Measurements from ENCODE around the gene STAT5A. TPM values are rescaled to one million over a fixed set of nuclear protein-coding genes. Genes with fewer than 3 reads are reported as not detected.

The STAT5A gene
- total RNA-seq, 1 experiment from 2014 or later: 0.91 TPM

DNA sequence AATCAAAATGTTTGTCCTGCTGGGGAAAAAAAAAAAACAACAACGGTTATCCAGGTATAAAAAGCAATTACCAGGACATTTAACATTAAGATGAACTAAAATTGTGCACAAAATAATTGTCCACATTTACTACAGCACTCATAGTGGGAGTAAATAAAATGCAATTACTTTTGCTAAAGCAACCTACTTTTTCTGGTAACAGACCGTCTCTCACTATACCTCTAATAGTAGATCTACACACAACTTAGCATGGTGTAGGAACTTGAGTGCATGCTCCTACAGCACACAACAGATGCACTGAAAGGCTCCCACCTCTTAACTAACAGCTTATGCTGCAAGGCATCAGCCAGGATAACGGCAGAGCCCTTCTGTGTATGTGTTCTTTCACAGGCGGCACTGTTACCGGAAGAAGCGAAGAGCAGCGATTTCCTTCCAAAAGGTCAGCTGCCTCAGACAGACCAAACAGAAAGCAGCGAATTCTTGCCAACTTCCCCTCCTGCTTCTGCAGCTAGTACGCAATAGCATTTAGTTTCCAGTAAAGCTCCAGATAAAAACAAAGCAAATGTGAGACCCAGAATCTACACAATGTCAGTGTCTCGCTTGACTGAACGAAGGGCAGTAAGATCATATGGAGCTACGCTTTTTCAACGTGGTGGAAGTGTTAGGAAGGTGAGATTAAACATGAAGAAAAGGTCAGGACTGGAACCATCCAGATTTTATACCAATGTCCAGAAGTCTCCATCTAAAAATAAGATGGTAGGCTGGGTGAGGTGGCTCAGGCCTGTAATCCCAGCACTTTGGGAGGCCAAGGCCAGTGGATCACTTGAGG, 39.7 kb upstream of the STAT5A start:
- Histone ChIP-seq H3K79me2 (ENCODE audit: insufficient read depth, low read length) (no peaks in the 10 kb centered on the region), H3K9me2 (ENCODE audit: insufficient read depth) (no peaks in the 10 kb centered on the region), H3K4me1 (ENCODE audit: control insufficient read depth in 1 of 2, insufficient read depth in 2 of 2, low read length in 2 of 2) (peaks cover 3 to 20% of the 10 kb centered on the region in 2 experiments; a peak in 3 of 4 replicates), H2AFZ (ENCODE audit: low read depth, low read length, poor library complexity, severe bottlenecking) (no peak overlapping the region), H4K20me1 (ENCODE audit: insufficient read depth) (no peaks in the 10 kb centered on the region), H3K4me3 (replicated peaks in 1 of 2; ENCODE audit: low read depth in 1 of 2, low read length in 2 of 2) (no peak overlapping the region), H3K27ac (ENCODE audit: low read depth, low read length) (no peak overlapping the region), H3K36me3 (ENCODE audit: control insufficient read depth in 1 of 2, insufficient read depth in 2 of 2, low read length in 2 of 2) (no peaks in the 10 kb centered on the region), H3K4me2 (ENCODE audit: low read length) (no peak overlapping the region), H3K27me3 (ENCODE audit: insufficient read depth, low read length) (no peaks in the 10 kb centered on the region), H3K9ac (ENCODE audit: low read length) (no peak overlapping the region), H3K9me3 (ENCODE audit: control insufficient read depth in 1 of 2, insufficient read depth in 1 of 2, low read depth in 1 of 2, low read length in 2 of 2) (no peaks in the 10 kb centered on the region)
- DNase-seq (ENCODE audit: low read depth, low spot score) (no peak), ATAC-seq (no peak)
- RAD21 ChIA-PET (ENCODE audit: low non-redundant PET in 1 of 2, low total read pairs in 2 of 2, uncharacterized antibody in 2 of 2, unreplicated experiment in 2 of 2): no interaction called here
- POLR2A ChIA-PET: no interaction called here
- BruUV-seq (replicated peaks): no TSS peak
- CTCF ChIA-PET: no interaction called here
- intact Hi-C loops (cut with micrococcal nuclease): no loop called here
- TF ChIP-seq EZH2phosphoT487 (IDR thresholded peaks at IDR 0.05; ENCODE audit: borderline replicate concordance): no peak
- no peak for TF ChIP-seq ZNF274 (IDR thresholded peaks at IDR 0.05; ENCODE audit: low read depth, low read length)
- no peak for TF ChIP-seq ZBTB33 (IDR thresholded peaks at IDR 0.05; ENCODE audit: extremely low read depth, insufficient replicate concordance, low read length)
- TF ChIP-seq POLR2A (IDR thresholded peaks at IDR 0.05; ENCODE audit: borderline replicate concordance, extremely low read depth, insufficient read depth, insufficient read length): no peak
- no peak for TF ChIP-seq RAD21 (IDR thresholded peaks at IDR 0.05; ENCODE audit: low read depth)
- no peak for TF ChIP-seq ATF3 (IDR thresholded peaks at IDR 0.05)
- no peak for TF ChIP-seq SRF (IDR thresholded peaks at IDR 0.05; ENCODE audit: low read depth)
